Motor neuron (in vitro differentiated cells): ENCODE data around the gene SPC24. TPM values are rescaled to one million over a fixed set of nuclear protein-coding genes. Genes with fewer than 3 reads are reported as not detected.

Experiments used
- ATAC-seq, 8 experiments: fragments of 200-7000 bp; cut with Tn5 transposase; replicated peaks in 6 of 8; 2 replicates each; pipeline ENCODE4 v1.8.0; 2021; ENCODE audit warnings: mild to moderate bottlenecking in 8 of 8, moderate library complexity in 8 of 8
- H3K27ac ChIP-seq, 2 donors: fragments of 250-450 bp; sonication (Bioruptor Pico); 2 replicates each; pipeline ENCODE4 v1.9.0; 2021; ENCODE audit warnings: antibody characterized with exemption in 2 of 2, mild to moderate bottlenecking in 2 of 2, moderate library complexity in 1 of 2
- H3K4me1 ChIP-seq, 2 donors: fragments of 250-450 bp; sonication (Bioruptor Pico); replicated peaks in 1 of 2; 2 replicates each; pipeline ENCODE4 v1.6.1; 2021; ENCODE audit warnings: antibody characterized with exemption in 2 of 2, mild to moderate bottlenecking in 2 of 2, moderate library complexity in 1 of 2
- H3K4me3 ChIP-seq, 5 donors: fragments of 250-450 bp; sonication (Bioruptor Pico); 2 replicates each; pipeline ENCODE4 v1.9.0; 2021; ENCODE audit warnings: antibody characterized with exemption in 5 of 5, mild to moderate bottlenecking in 5 of 5, moderate library complexity in 4 of 5
- WGBS, 10 experiments: fragments of 450-650 bp; shearing (Covaris generic); methylation state at CpG; one replicate each; pipeline ENCODE4 v1.0.0; 2022; 5-methylcytosine and 5-hydroxymethylcytosine counted together
- in situ Hi-C, 9 experiments: fragments of 400-800 bp; cut with MboI; loops; one replicate each; pipeline ENCODE4 v1.15.0; 2021; ENCODE audit warnings: low sequenced_read_pairs in 9 of 9, low pct_unique_long_range_greater_than_20kb in 2 of 9; ENCODE audit not compliant: unreplicated experiment in 9 of 9
- total RNA-seq, 8 experiments: library from RNA; unstranded; fragments of 300-600 nt; gene quantifications; 2 replicates each; pipeline versions ENCODE4 v1.2.3 to v1.2.4, GENCODE V29; 2022

The SPC24 gene
- total RNA-seq, 8 experiments from 2014 or later = 0.36 to 34.9 (median 2.6) TPM

DNA sequence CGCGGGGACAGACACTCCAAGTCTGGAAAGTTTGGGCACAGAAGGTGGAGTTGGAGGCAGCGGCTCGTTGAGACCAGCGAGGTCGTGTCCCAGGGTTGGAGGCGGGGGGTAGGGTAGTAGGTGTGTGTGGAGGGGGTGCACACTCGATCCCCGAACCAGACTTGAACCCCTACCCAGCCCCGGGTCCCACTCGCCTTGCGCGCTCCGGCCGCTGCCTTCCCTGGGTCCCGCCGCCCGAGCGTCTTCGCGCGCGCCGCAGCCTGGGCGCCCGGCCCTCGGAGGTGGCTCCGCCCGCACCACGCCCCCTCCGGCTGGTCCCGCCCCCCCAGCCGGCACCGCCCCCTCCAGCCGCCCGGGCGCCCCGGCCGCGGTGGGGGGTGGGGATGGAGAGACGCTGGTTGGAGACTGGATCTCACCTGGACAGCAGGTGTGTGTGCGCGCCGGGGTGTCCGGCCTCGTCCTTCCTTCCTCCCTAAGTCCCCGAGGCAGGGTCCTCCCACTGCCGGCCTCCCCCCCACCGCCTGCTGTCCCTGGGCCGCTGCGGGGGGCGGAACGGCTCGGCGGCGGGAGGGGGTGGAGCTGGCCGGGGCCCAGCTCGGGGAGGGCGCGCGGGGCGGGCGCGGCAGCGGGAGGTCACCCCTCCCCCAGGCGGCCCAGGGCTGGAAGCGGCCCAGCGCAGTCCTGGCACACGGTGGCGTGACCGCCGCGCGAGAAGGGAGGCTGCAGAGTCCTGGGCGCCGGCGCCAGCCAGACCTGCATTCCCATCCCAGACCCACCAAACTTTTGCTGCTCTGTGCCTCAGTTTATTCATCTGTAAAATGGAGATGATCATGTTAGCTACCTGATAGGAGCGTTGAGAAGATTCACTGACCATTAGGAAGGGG is 42.0 kb upstream of the SPC24 start, which contains the start of gene KANK2:
Gene KANK2 (minus strand): TSS at position 255 of the 884 bp plus-strand sequence. CDS start 3,034 bp downstream, outside the sequence.
- peaks cover 0 to 9% of the 10 kb centered on the region in 2 donors for H3K4me1 ChIP-seq
- in situ Hi-C loops = no loop called here
- peak; percentile 80 to 90 (median 84) for ATAC-seq
- peak within 1 kb of the TSS in 1 of 2 donors; percentile 12 for H3K27ac ChIP-seq
- WGBS, 10 experiments = 40% methylated on average over 1 of the region's 78 CpGs; no CpG with 5 or more reads in 8 of the 10 experiments
- peak within 1 kb of the TSS; percentile 42 to 58 (median 50) for H3K4me3 ChIP-seq

DNA sequence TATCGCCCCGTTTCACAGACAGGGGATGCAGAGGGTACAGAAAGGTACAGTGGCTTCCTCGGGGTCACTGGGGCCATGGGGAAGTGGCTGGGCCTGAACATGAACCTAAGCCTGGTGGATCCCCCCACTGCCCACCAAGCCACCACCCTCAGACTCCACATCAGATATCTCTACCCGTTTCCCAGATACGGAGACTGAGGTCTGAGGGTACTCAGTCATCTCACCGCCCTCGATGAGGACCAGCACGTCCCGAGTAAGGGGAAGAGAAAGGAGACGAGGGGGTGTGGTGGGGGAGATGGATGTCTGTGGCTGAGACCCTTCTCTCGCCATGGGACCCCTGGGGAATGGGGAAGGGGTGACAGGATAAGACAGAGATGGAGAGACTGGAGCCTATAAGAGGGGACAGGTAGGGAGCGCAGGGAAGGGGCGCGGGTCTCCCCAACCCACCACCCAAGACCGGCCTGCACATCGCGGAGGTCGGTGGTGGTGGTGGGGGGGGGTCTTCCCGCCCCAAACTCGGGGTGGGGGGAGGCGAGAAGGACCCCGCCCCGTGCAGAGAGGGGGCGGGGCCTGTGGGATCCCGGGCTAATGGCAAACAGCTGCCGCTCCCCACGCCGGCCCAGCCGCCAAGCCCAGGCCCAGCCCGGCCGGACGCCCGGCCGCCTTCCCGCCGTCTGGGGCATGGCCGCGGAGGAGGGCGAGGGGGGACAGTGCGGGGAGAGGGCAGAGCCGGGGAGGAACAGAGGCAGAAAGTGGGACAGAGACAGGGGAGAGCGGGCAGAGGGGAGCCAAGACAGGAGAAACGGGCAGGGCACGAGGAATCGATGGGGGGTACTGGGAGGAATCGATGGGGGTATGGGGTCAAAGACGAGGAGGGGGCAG is 41.1 kb upstream of the SPC24 start:
- in situ Hi-C loops = no loop called here
- H3K4me1 ChIP-seq = peaks cover 0 to 9% of the 10 kb centered on the region in 2 donors
- 33 to 60% (median 40%) methylated on average over 1 to 2 of the region's 47 CpGs; no CpG with 5 or more reads in 7 of the 10 experiments for WGBS, 10 experiments
- H3K4me3 ChIP-seq = peak overlapping the region; percentile 42 to 58 (median 50)
- ATAC-seq = peak; percentile 18 to 55 (median 44)
- H3K27ac ChIP-seq = no peak overlapping the region

DNA sequence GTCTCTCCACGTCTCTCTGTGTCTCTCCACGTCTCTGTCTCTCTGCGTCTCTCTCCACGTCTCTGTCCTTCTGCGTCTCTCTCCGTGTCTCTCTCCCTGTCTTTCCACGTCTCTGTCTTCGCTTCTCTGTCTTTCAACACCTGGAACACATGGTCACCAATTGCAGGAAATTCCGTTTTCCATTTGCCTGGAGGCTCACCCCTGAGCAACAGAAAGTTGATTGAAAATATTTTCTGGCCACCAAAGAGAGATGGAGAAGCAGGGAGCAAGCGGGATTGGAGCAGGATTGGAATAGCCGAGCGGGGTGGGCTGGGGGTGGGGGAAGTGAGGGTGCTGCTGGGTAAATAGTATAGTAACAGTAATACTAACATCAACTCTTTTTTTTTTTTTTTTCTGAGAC is 40.1 kb upstream of the SPC24 start:
- peaks cover 0 to 9% of the 10 kb centered on the region in 2 donors for H3K4me1 ChIP-seq
- WGBS, 10 experiments = 33 to 92% (median 69%) methylated on average over 1 to 4 of the region's 12 CpGs; no CpG with 5 or more reads in 6 of the 10 experiments
- no peak overlapping the region for H3K4me3 ChIP-seq
- ATAC-seq = no peak
- H3K27ac ChIP-seq = no peak overlapping the region
- in situ Hi-C loops = no loop called here

DNA sequence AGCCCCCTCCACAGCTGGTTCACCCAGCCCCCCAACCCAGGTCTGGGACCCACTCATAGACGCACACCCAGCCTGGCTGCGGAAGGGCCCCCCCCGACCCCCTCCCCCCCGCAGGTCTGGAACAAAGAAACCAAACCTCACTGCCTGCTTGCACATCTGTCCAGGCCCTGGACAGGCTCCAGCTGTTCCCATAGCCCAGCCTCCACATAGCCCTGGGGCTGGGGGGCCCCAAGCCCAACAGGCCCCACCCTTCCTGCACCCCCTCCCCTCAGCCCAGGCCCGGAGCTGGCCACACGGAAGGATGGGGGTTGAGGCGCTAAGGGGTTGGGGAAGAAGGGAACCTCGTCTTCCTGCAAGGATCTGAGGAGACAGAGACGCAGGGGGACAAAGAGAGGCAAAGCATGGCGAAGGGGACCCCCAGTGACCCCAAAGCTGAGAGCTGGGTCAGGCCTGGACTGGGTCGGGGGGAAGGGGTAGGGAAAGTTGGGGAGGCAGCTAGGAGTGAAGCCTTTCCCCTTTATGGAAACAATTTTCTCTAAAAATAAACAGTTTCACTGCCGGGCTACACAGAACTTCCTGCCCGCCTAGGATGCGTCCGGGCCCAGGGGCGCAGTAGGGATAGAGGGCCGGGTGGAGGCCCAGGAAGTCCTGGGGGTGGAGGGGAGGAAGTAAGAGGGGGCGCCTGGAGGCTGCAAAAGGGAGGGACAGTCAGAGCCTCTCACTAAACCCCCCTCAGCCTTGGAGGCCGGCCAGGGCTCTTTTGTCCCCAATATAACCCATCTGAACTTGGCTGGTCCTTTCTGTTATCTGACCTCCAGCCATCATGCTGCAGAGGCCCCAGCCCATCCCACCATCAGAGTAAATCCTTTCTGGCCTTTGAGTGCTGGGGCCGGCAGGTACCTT is 39.3 kb upstream of the SPC24 start:
- peak in 2 of 8 experiments; percentile 1 for ATAC-seq
- WGBS, 10 experiments = 20 to 100% (median 47%) methylated on average over 1 to 3 of the region's 20 CpGs; no CpG with 5 or more reads in 6 of the 10 experiments
- in situ Hi-C loops = no loop called here
- Histone ChIP-seq H3K4me3 (no peak overlapping the region), H3K4me1 (peaks cover 0 to 9% of the 10 kb centered on the region in 2 donors), H3K27ac (peak overlapping the region in 1 of 2 donors; percentile 24)

DNA sequence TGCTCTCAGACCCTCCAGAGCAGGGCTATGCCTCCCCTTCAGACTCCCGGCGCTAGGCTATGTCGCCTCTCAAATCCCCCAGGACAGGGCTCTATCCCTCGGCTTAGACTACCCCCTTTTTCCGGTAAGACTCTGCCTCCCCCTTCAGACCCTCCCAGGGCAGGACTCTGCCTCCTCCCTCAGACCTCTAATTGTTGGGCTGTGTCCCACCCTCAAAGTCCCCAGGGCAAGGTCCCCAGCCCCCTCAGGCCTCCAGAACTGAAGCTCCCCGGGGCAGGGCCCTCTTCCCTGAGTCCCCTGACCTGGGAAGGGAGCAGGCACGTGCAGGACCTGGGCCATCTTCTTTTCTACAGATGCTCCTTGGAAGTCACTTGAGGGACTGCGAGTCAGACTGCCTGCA is 38.6 kb upstream of the SPC24 start:
- no peak overlapping the region for H3K27ac ChIP-seq
- WGBS, 10 experiments = 30 to 80% methylated on average over 2 to 5 of the region's 8 CpGs; no CpG with 5 or more reads in 8 of the 10 experiments
- no peak overlapping the region for H3K4me3 ChIP-seq
- peaks cover 0 to 9% of the 10 kb centered on the region in 2 donors for H3K4me1 ChIP-seq
- ATAC-seq = no peak
- in situ Hi-C loops = no loop called here

DNA sequence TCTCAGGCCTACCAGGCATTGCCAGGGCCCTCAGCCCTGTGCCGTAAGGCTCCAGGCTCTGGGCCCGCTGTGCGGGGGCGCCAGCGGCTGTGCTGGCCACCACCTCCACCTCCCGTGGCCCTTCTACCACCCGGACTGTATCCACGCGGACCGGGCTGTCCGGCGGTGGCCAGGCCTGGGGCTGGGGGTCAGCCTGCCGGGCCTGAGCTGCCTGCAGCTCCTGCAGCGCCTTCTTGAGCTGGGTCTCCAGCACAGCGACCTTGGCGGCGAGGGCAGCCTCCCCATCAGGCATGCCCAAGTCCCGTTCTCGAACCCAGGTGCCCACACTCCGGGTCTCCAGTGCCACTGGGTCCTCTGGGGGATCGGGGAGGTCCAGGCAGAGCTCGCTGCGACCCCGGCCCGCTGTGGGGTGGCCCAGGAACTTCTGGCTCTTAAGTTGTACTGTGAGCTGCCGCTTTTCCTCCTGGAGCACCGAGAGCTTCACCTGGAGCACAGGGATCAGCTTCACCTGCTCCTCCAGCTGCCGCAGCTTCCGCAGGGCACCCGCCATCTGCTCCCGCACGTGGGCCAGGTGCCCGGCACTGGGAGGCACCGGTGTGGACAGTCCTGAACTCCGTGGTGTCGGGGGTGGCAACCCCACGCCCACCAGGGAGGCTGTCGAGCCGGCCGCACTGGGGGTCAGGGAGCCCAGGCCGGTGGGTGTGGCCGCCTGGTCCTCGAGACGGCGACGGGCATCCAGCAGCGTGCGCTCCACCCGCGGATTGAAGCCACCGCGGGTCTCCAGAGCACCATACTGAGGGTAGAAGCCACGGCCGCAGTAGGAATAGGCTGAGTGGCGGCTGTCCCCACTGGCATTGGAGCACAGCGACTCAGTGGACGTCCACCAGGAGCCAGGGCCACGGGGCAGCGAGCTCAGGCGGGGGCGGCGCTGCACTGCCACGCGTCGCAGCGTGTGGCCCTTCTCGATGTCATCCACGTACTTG is 37.7 kb upstream of the SPC24 start:
- Histone ChIP-seq H3K27ac (no peak overlapping the region), H3K4me1 (peaks cover 0 to 3% of the 10 kb centered on the region in 2 donors), H3K4me3 (no peak overlapping the region)
- WGBS, 10 experiments = 92 to 100% (median 95%) methylated on average over 1 to 5 of the region's 68 CpGs; no CpG with 5 or more reads in 6 of the 10 experiments
- ATAC-seq = no peak
- in situ Hi-C loops = no loop called here

DNA sequence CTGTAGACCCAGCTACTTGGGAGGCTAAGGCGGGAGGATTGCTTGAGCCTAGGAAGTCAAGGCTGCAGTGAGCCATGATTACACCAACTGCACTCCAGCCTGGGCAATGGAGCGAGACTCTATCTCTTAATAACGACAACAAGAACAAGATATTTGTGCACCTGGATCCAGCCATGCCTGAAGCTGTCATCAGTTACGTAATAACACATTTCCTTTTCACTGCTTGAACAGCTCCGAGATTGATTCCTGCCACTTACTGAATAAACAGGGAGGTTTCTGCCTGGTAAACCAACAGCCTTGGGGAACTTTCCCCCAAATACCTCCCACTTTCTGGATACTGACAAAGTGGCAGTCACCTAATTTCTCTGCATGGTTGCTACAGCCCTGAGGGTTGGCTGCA is 36.4 kb upstream of the SPC24 start:
- Histone ChIP-seq H3K27ac (no peak overlapping the region), H3K4me3 (no peak overlapping the region), H3K4me1 (peaks cover 0 to 3% of the 10 kb centered on the region in 2 donors)
- no peak for ATAC-seq
- WGBS, 10 experiments = 60 to 100% (median 78%) methylated on average over 1 to 5 of the region's 5 CpGs
- in situ Hi-C loops = no loop called here

DNA sequence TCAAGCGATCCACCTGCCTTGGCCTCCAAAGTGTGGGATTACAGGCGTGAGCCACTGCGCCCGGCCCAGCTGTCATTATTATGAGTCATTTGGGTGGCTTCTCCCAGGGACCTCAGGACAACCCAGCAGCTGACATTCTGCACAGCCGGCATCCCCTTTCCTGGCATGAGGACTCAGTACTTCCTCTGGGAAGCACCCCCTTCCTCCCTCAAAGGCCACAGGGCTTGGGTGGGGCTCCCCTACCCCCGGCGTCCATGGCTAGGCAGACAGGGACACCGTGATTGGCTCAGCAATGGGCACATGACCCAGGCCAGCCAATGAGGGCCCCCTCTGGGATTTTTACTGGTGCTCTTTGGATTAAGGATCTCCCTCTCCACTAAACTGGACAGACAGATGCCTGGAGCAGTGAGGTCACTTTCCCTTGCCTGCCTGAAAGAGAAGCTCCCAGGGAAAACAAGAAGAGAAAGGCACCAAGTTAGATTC is 35.7 kb upstream of the SPC24 start:
- 5 to 100% (median 100%) methylated on average over 2 to 4 of the region's 8 CpGs; no CpG with 5 or more reads in 7 of the 10 experiments for whole genome bisulfite sequencing, 10 experiments
- H3K27ac ChIP-seq = no peak overlapping the region
- H3K4me3 ChIP-seq = no peak overlapping the region
- peak in 3 of 8 experiments; percentile 53 to 85 (median 82) for ATAC-seq
- in situ Hi-C loops = no loop called here
- peaks cover 0 to 3% of the 10 kb centered on the region in 2 donors for H3K4me1 ChIP-seq

DNA sequence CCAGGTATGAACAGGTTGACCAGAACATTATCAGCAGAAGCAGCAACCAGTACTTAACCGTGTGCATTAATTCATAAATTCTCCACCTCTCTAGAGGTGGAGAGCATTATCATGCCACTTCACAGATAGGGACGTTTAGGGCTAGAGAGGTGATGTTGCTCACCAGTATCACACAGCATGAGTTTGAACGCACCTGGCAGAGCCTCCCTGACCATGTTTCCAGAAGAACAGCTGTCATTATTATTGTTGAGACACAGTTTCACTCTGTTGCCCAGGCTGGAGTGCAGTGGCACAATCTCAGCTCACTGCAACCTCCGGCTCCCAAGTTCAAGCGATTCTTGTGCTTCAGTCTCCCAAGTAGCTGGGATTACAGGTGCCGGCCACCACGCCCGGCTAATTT is 34.9 kb upstream of the SPC24 start:
- in situ Hi-C loops = no loop called here
- no peak overlapping the region for H3K4me3 ChIP-seq
- WGBS, 10 experiments = 33 to 100% (median 71%) methylated on average over 1 to 6 of the region's 8 CpGs; no CpG with 5 or more reads in 4 of the 10 experiments
- H3K4me1 ChIP-seq = peaks cover 0 to 3% of the 10 kb centered on the region in 2 donors
- ATAC-seq = no peak
- no peak overlapping the region for H3K27ac ChIP-seq

DNA sequence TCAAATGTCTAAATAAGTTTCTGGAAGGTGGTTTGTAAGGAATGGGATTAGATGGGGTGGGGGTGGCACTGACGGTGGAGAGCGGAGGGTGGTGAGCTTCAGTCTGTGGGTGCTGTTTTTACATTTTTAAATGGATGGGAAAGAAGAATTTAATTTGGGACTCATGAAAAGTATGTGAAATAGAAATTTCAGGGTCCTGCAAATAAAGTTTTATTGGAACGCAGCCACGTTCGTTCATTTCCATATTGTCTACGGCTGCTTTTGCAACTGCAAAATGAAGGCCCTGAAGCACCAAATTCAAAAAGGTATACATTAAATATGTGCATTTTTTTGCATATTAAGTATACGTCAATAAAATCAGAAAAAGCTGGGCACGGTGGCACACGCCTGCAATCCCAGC is 31.9 kb upstream of the SPC24 start:
- H3K27ac ChIP-seq = no peak overlapping the region
- H3K4me1 ChIP-seq = no peaks in the 10 kb centered on the region
- in situ Hi-C loops = no loop called here
- WGBS, 10 experiments = 8 to 100% (median 91%) methylated on average over 1 to 9 of the region's 9 CpGs
- no peak overlapping the region for H3K4me3 ChIP-seq
- ATAC-seq = peak in 1 of 8 experiments; percentile 59

DNA sequence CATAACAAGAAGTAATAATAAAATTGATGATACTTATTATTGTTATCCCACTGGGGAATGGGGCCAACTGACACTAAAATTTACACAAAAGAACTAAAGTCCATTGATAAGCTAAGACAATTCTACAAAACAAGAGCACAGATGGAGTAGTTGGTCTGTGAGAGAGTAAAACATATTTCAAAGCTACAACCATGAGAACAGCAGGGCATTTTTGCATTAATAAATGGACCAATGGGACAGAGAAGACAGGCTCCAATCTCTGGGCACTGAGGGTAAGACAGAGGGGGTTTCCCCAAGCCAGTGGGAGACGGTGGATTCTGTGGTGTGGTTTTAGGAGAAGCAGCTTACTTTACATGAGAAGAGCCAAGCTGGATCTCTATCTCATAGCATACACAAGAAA is 27.4 kb upstream of the SPC24 start:
- in situ Hi-C loops = no loop called here
- no peak overlapping the region for H3K27ac ChIP-seq
- 67 to 100% (median 90%) methylated on average over 1 of the region's 1 CpG; no CpG with 5 or more reads in 4 of the 10 experiments for WGBS, 10 experiments
- ATAC-seq = no peak
- no peak overlapping the region for H3K4me3 ChIP-seq
- H3K4me1 ChIP-seq = no peaks in the 10 kb centered on the region
